ENCODE data around the gene FMNL2. TPM values are rescaled to one million over a fixed set of nuclear protein-coding genes. Genes with fewer than 3 reads are reported as not detected.

FMNL2 gene
- total and polyA plus RNA-seq, 4 donors, result 1.5 to 9.3 (median 5.1) TPM

- no peaks in the 10 kb centered on the region for H3K36me3 ChIP-seq (ENCODE audit: control insufficient read depth in 4 of 4, insufficient read depth in 3 of 4, low read depth in 1 of 4, low read length in 3 of 4)
- peaks cover 0 to 9% (median 0%) of the 10 kb centered on the region in 4 donors for H3K4me1 ChIP-seq (ENCODE audit: control insufficient read depth in 4 of 4, insufficient read depth in 4 of 4, low read length in 3 of 4)
- WGBS, result 81% methylated on average over 2 of the region's 2 CpGs
- no peaks in the 10 kb centered on the region for H3K9me3 ChIP-seq (ENCODE audit: control insufficient read depth in 4 of 4, low read length in 3 of 4)
- H3K27ac ChIP-seq (ENCODE audit: low read depth in 1 of 2, low read length in 2 of 2), result peak overlapping the region in 1 of 2 donors; percentile 35
- H3K27me3 ChIP-seq (ENCODE audit: control insufficient read depth in 4 of 4, insufficient read depth in 4 of 4, low read length in 3 of 4), result no peaks in the 10 kb centered on the region
- no peak overlapping the region for H3K9ac ChIP-seq (ENCODE audit: low read depth in 1 of 2, low read length in 2 of 2)
- H3K4me3 ChIP-seq (ENCODE audit: low read depth in 1 of 3, low read length in 3 of 3), result no peak overlapping the region
- no peak for DNase-seq (ENCODE audit: low spot score)
- TF ChIP-seq TAF1 (conservative IDR thresholded peaks at IDR 0.05) (no peak), YY1 (IDR thresholded peaks at IDR 0.05) (no peak), RAD21 (IDR thresholded peaks at IDR 0.05) (no peak), HNF4A (conservative IDR thresholded peaks at IDR 0.05) (no peak)
- TF ChIP-seq, protein P1, sequence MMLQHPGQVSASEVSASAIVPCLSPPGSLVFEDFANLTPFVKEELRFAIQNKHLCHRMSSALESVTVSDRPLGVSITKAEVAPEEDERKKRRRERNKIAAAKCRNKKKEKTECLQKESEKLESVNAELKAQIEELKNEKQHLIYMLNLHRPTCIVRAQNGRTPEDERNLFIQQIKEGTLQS (IDR thresholded peaks at IDR 0.05), result no peak
These were observed 75.2 kb downstream of the FMNL2 start for GRCh38 chr2:152410165-152410597.

DNA sequence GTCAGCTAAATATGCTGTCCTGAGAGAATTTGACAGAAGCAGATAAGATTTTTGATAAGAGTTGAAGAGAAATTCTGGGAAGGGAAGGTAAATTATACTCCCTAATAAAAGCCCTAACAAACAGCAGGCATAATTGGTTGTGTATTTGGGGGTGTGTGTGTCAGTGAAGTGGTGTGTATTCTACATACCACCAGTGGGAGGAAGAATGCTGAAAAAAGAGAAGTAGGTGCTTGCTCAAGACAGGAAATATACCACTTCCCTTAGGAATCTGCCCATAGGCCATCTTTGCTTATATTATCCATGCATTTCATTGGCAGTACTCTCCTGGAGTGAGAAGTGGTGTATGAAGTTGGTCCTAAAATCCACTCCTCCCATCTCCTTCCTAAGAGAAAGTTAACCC is 76.2 kb downstream of the FMNL2 start:
- DNase-seq (ENCODE audit: low spot score), result no peak
- H3K27me3 ChIP-seq (ENCODE audit: control insufficient read depth in 4 of 4, insufficient read depth in 4 of 4, low read length in 3 of 4), result no peaks in the 10 kb centered on the region
- no peak overlapping the region for H3K4me3 ChIP-seq (ENCODE audit: low read depth in 1 of 3, low read length in 3 of 3)
- H3K27ac ChIP-seq (ENCODE audit: low read depth in 1 of 2, low read length in 2 of 2), result no peak overlapping the region
- peaks cover 0 to 6% (median 0%) of the 10 kb centered on the region in 4 donors for H3K4me1 ChIP-seq (ENCODE audit: control insufficient read depth in 4 of 4, insufficient read depth in 4 of 4, low read length in 3 of 4)
- no peaks in the 10 kb centered on the region for H3K9me3 ChIP-seq (ENCODE audit: control insufficient read depth in 4 of 4, low read length in 3 of 4)
- TF ChIP-seq FOXA2 (IDR thresholded peaks at IDR 0.05) (no peak), HNF4G (IDR thresholded peaks at IDR 0.05) (no peak), EGR1 (IDR thresholded peaks at IDR 0.05; ENCODE audit: low read depth in 2 of 2) (no peak), HNF4A (conservative IDR thresholded peaks at IDR 0.05) (no peak), JUND (IDR thresholded peaks at IDR 0.05) (no peak), FOXA1 (IDR thresholded peaks at IDR 0.05) (no peak)
- TF ChIP-seq, protein P1 (IDR thresholded peaks at IDR 0.05), result no peak
- TF ChIP-seq, protein P2, sequence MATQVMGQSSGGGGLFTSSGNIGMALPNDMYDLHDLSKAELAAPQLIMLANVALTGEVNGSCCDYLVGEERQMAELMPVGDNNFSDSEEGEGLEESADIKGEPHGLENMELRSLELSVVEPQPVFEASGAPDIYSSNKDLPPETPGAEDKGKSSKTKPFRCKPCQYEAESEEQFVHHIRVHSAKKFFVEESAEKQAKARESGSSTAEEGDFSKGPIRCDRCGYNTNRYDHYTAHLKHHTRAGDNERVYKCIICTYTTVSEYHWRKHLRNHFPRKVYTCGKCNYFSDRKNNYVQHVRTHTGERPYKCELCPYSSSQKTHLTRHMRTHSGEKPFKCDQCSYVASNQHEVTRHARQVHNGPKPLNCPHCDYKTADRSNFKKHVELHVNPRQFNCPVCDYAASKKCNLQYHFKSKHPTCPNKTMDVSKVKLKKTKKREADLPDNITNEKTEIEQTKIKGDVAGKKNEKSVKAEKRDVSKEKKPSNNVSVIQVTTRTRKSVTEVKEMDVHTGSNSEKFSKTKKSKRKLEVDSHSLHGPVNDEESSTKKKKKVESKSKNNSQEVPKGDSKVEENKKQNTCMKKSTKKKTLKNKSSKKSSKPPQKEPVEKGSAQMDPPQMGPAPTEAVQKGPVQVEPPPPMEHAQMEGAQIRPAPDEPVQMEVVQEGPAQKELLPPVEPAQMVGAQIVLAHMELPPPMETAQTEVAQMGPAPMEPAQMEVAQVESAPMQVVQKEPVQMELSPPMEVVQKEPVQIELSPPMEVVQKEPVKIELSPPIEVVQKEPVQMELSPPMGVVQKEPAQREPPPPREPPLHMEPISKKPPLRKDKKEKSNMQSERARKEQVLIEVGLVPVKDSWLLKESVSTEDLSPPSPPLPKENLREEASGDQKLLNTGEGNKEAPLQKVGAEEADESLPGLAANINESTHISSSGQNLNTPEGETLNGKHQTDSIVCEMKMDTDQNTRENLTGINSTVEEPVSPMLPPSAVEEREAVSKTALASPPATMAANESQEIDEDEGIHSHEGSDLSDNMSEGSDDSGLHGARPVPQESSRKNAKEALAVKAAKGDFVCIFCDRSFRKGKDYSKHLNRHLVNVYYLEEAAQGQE (IDR thresholded peaks at IDR 0.05), result no peak
- H3K36me3 ChIP-seq (ENCODE audit: control insufficient read depth in 4 of 4, insufficient read depth in 3 of 4, low read depth in 1 of 4, low read length in 3 of 4), result no peaks in the 10 kb centered on the region
- H3K9ac ChIP-seq (ENCODE audit: low read depth in 1 of 2, low read length in 2 of 2), result no peak overlapping the region

DNA sequence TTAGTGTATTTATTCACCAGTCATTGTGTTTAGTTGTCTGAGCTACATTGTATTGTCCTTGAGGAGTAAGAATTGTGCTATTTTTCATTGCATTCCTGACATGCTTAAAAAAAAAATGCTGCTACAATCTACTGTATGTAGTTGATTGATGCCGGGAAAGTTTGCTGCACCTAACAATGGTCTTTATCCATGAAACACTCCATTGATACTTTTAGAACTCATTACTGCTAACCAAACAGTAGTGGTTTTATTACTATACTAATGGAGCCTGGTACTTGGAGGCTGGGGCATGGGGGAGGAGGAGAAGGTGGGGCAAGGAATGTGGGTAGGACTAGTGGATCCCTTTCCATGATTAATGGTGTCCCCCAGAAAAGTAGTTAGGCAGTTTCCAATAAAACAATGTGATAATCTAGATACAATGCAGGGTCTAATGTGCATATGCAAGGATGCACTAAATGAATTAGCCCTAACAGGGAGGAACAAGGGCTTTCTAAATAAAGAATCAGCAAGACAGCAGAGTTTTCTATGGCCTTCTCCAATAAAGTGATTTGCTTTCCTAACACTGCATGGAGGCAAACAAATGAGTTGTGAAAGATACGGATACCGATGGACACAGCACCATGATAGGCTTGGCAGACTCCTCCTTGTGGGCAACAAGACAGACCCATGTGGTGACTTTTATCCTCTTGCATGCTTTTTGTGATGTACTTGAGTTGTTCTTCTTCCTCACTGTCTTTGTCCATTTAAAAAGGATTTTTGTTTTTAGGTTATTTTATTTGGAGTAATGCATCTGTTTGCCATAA is 78.5 kb downstream of the FMNL2 start:
- Histone ChIP-seq H3K36me3 (ENCODE audit: control insufficient read depth in 4 of 4, insufficient read depth in 3 of 4, low read depth in 1 of 4, low read length in 3 of 4) (no peaks in the 10 kb centered on the region), H3K27me3 (ENCODE audit: control insufficient read depth in 4 of 4, insufficient read depth in 4 of 4, low read length in 3 of 4) (no peaks in the 10 kb centered on the region), H3K9me3 (ENCODE audit: control insufficient read depth in 4 of 4, low read length in 3 of 4) (no peaks in the 10 kb centered on the region), H3K4me3 (ENCODE audit: low read depth in 1 of 3, low read length in 3 of 3) (no peak overlapping the region), H3K9ac (ENCODE audit: low read depth in 1 of 2, low read length in 2 of 2) (no peak overlapping the region), H3K27ac (ENCODE audit: low read depth in 1 of 2, low read length in 2 of 2) (no peak overlapping the region), H3K4me1 (ENCODE audit: control insufficient read depth in 4 of 4, insufficient read depth in 4 of 4, low read length in 3 of 4) (peaks cover 0 to 6% (median 0%) of the 10 kb centered on the region in 4 donors)
- WGBS, result 82% methylated on average over 3 of the region's 3 CpGs
- no peak for DNase-seq (ENCODE audit: low spot score)
- TF ChIP-seq RXRA (IDR thresholded peaks at IDR 0.05), result no peak
- TF ChIP-seq TAF1 (conservative IDR thresholded peaks at IDR 0.05), result no peak
- no peak for TF ChIP-seq RAD21 (IDR thresholded peaks at IDR 0.05)
- TF ChIP-seq NR2F2 (IDR thresholded peaks at IDR 0.05), result no peak
- TF ChIP-seq GABPA (IDR thresholded peaks at IDR 0.05 in 1 of 2, conservative IDR thresholded peaks at IDR 0.05 in 1 of 2), result no peak
- no peak for TF ChIP-seq YY1 (IDR thresholded peaks at IDR 0.05)
- TF ChIP-seq, protein P2 (IDR thresholded peaks at IDR 0.05), result no peak
- no peak for TF ChIP-seq SP1 (IDR thresholded peaks at IDR 0.05)
- TF ChIP-seq, protein P3, sequence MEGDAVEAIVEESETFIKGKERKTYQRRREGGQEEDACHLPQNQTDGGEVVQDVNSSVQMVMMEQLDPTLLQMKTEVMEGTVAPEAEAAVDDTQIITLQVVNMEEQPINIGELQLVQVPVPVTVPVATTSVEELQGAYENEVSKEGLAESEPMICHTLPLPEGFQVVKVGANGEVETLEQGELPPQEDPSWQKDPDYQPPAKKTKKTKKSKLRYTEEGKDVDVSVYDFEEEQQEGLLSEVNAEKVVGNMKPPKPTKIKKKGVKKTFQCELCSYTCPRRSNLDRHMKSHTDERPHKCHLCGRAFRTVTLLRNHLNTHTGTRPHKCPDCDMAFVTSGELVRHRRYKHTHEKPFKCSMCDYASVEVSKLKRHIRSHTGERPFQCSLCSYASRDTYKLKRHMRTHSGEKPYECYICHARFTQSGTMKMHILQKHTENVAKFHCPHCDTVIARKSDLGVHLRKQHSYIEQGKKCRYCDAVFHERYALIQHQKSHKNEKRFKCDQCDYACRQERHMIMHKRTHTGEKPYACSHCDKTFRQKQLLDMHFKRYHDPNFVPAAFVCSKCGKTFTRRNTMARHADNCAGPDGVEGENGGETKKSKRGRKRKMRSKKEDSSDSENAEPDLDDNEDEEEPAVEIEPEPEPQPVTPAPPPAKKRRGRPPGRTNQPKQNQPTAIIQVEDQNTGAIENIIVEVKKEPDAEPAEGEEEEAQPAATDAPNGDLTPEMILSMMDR (IDR thresholded peaks at IDR 0.05; ENCODE audit: low read depth, low read length, missing input control), result no peak
- TF ChIP-seq HNF4G (IDR thresholded peaks at IDR 0.05), result no peak
- TF ChIP-seq FOXA1 (IDR thresholded peaks at IDR 0.05), result no peak
- TF ChIP-seq, protein P1 (IDR thresholded peaks at IDR 0.05), result no peak
- no peak for TF ChIP-seq EGR1 (IDR thresholded peaks at IDR 0.05; ENCODE audit: low read depth in 2 of 2)
